Thoracic aorta (tissue), 2 donors: ENCODE data around the gene C1R. TPM values are rescaled to one million over a fixed set of nuclear protein-coding genes. Genes with fewer than 3 reads are reported as not detected.

Source experiments
- ATAC-seq: fragments of 150-250 bp; one replicate; pipeline ENCODE4 v1.8.0; 2017; ENCODE audit warnings: low read depth; ENCODE audit not compliant: insufficient number of reproducible peaks, low FRiP score
- DNase-seq: peaks from one replicate; pipeline ENCODE4 v3.0.0-alpha.2; 2020; ENCODE audit warnings: low spot score
- H3K27ac ChIP-seq, 2 donors: fragments of 200-600 bp; sonication (generic); 1 replicate in 1 of 2; 2 replicates in 1 of 2; pipeline ENCODE4 v1.5.1; 2016; ENCODE audit warnings: mild to moderate bottlenecking in 2 of 2, moderate library complexity in 2 of 2
- H3K27me3 ChIP-seq: fragments of 200-600 bp; sonication (generic); replicated peaks from 2 replicates; pipeline ENCODE4 v1.6.0; 2016; ENCODE audit warnings: mild to moderate bottlenecking; ENCODE audit not compliant: insufficient read depth
- H3K36me3 ChIP-seq: fragments of 200-600 bp; sonication (generic); one replicate; pipeline ENCODE4 v1.5.1; 2016
- H3K4me1 ChIP-seq, 2 donors: fragments of 200-600 bp; sonication (generic); 1 replicate in 1 of 2; 2 replicates in 1 of 2; pipeline versions ENCODE4 v1.5.1 to v1.6.0; 2016; ENCODE audit warnings: low read depth in 2 of 2, mild to moderate bottlenecking in 1 of 2; ENCODE audit not compliant: control insufficient read depth in 1 of 2
- H3K4me3 ChIP-seq: fragments of 200-600 bp; sonication (generic); 2 replicates; pipeline ENCODE4 v1.5.1; 2016; ENCODE audit warnings: mild to moderate bottlenecking
- H3K9me3 ChIP-seq: fragments of 200-600 bp; sonication (generic); 2 replicates; pipeline ENCODE4 v1.5.1; 2016
- CTCF ChIP-seq: fragments of 200-600 bp; sonication (generic); IDR thresholded peaks from one replicate; pipeline ENCODE4 v1.5.1; 2019; ENCODE audit warnings: antibody characterized with exemption
- total RNA-seq, 2 donors: library from RNA; depleted of rRNA; stranded (reverse); fragments of >200 nt; gene quantifications; one replicate each; pipeline versions ENCODE4 v1.1.0 to v1.2.3, GENCODE V29; 2016

Gene C1R
- total RNA-seq, 2 donors from 2014 or later = 811 to 997 TPM

- peaks cover 50% of the 10 kb centered on the region for H3K36me3 ChIP-seq
- no peak overlapping the region for H3K27ac ChIP-seq
- TF ChIP-seq CTCF = no peak
- DNase-seq = no peak
- H3K4me1 ChIP-seq = peaks cover 14 to 19% of the 10 kb centered on the region in 2 donors
- no peak overlapping the region for H3K4me3 ChIP-seq
- no peaks in the 10 kb centered on the region for H3K27me3 ChIP-seq
- ATAC-seq = peak; percentile 8
- no peaks in the 10 kb centered on the region for H3K9me3 ChIP-seq
Measured at GRCh38 chr12:7083125-7083524, 9.1 kb downstream of the C1R start.

GRCh38 chr12:7081037-7081436 lies 11.2 kb downstream of the C1R start:
- DNase-seq = no peak
- no peak for TF ChIP-seq CTCF
- Histone ChIP-seq H3K4me3 (no peak overlapping the region), H3K27ac (peak overlapping the region; percentile 44 to 86), H3K4me1 (peaks cover 14 to 19% of the 10 kb centered on the region in 2 donors), H3K9me3 (no peaks in the 10 kb centered on the region), H3K36me3 (peaks cover 39% of the 10 kb centered on the region), H3K27me3 (no peaks in the 10 kb centered on the region)
- no peak for ATAC-seq

GRCh38 chr12:7079826-7080125 lies 12.5 kb downstream of the C1R start:
- Histone ChIP-seq H3K4me1 (peaks cover 14 to 19% of the 10 kb centered on the region in 2 donors), H3K27me3 (no peaks in the 10 kb centered on the region), H3K27ac (peak overlapping the region; percentile 77 to 86), H3K36me3 (peaks cover 26% of the 10 kb centered on the region), H3K9me3 (no peaks in the 10 kb centered on the region), H3K4me3 (no peak overlapping the region)
- no peak for ATAC-seq
- DNase-seq = no peak
- no peak for TF ChIP-seq CTCF

- H3K9me3 ChIP-seq = no peaks in the 10 kb centered on the region
- no peaks in the 10 kb centered on the region for H3K27me3 ChIP-seq
- H3K36me3 ChIP-seq = peaks cover 24% of the 10 kb centered on the region
- DNase-seq = no peak
- no peak for TF ChIP-seq CTCF
- no peak overlapping the region for H3K27ac ChIP-seq
- no peak for ATAC-seq
- peaks cover 14 to 19% of the 10 kb centered on the region in 2 donors for H3K4me1 ChIP-seq
- no peak overlapping the region for H3K4me3 ChIP-seq
Measured at GRCh38 chr12:7078163-7078562, 14.1 kb downstream of the C1R start.

- DNase-seq (no peak), ATAC-seq (no peak)
- Histone ChIP-seq H3K27ac (no peak overlapping the region), H3K36me3 (peaks cover 9% of the 10 kb centered on the region), H3K9me3 (no peaks in the 10 kb centered on the region), H3K27me3 (no peaks in the 10 kb centered on the region), H3K4me3 (no peak overlapping the region), H3K4me1 (peaks cover 14 to 19% of the 10 kb centered on the region in 2 donors)
- no peak for TF ChIP-seq CTCF
Measured at GRCh38 chr12:7076493-7076892, 15.8 kb downstream of the C1R start.
